GM19438 (cell line): ENCODE measurements around the gene RNF121.

Source experiments
- ATAC-seq: cut with Tn5 transposase; IDR thresholded peaks from one replicate; pipeline ENCODE4 v1.9.1; 2021; ENCODE audit warnings: low read depth; ENCODE audit not compliant: unreplicated experiment

Gene RNF121

DNA sequence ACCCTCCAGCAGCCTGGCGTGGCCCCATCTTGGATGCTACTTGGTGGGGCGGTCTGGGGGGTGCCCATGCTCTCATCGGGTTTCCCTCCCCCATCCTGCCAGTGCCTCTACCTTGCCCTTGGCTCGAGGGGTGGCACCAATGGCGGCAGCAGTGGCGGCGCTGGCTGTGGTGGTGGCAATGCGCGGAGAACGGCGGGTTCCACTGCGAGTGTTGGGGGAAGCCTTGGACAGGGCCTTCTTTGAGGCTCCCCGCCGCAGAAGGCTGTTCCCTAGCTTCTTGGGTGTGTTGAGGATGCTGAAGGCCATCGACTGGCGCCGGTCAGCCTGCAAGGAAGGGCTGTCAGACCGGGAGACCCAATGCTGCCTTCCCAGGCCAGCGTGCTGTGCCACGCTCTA, 74.9 kb downstream of the RNF121 start:
- ATAC-seq: no peak

DNA sequence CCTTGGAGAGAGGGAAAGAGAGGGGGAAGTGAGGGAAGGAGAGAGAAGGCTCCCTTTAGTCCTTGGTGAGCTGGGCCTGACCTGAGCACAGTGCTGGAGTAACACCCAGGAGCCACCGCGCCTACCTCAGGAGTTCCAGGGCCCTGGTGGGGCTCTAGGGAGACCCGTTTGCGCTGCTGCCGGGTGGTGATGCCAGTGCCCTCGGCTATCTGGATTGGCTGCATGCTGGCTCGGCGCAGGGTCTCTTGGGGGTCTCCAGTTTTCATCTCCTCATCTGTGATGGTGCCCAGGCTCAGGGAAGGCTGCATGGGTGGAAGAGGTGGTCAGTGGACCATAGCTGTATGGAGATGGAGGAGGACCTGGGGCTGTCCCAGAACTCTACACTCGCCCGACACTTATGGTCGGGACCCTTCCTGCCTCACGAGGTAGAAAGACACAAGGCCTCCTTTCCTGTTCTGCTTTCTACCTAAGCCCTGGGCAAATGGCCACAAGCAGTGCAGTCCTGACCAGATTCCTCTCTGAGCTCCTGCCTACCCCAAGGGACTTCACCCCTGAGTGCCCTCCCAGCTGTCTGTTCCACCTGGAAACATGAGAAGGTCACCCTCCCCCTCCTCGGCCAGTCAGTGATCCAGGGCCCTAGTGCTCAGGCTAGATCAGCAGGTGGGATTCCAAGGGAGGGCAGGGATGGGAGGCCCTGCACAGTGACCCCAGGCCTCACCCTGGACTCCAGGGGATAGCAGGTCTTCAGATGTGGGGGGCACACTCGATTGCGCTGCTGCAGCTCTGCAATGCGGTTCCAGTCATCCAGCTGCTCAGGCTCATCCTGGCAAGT, 75.9 kb downstream of the RNF121 start:
- ATAC-seq: no peak

- ATAC-seq: no peak
Measured at GRCh38 chr11:72005347-72006260, 76.8 kb downstream of the RNF121 start.

- ATAC-seq: no peak
Measured at GRCh38 chr11:72006309-72007088, 77.7 kb downstream of the RNF121 start.

DNA sequence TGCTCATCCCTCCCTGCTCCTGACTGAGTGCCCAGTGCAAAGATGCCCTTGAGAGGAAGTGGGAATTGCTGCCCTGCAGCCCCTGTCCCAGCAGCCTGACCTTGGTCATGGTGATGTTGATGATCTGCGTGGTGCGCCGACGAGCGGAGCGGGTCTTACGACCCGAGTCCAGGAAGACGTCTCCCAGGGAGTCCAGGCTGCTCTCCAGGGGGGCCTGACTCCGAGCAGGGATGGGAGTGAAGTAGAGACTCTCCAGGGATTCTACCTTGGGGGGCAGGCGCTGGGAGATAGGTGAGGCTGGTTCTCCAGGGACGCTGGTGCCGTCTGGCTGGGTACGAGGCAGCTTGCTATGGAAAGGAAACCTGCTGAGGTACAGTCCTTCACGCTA, 78.2 kb downstream of the RNF121 start:
- ATAC-seq: no peak

GRCh38 chr11:72007587-72007986, 78.7 kb downstream of the RNF121 start:
- no peak for ATAC-seq

DNA sequence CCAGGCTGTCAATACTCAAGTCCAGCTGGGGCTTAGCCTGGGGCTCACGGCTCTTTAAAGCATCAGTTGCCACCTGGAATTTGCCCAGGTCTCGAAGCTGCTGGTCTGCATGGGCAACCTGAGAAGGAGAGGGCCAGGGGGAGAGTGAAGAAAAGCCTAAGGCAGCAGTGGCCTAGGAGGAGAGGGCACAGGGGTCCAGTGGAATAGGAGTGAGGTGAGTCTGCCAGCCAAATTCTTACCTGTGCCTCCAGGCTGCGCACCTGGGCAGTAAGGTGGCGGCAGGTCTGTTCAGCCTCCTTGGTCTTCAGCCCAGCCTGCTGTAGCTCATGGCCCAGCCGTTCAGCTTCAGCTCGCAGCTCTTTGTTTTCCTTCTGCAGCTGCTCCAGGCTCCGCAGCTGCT, 79.9 kb downstream of the RNF121 start:
- no peak for ATAC-seq

- ATAC-seq: no peak
Measured at GRCh38 chr11:72009156-72009555, 80.3 kb downstream of the RNF121 start.

- ATAC-seq: no peak
Measured at GRCh38 chr11:72010529-72011233, 81.8 kb downstream of the RNF121 start.

DNA sequence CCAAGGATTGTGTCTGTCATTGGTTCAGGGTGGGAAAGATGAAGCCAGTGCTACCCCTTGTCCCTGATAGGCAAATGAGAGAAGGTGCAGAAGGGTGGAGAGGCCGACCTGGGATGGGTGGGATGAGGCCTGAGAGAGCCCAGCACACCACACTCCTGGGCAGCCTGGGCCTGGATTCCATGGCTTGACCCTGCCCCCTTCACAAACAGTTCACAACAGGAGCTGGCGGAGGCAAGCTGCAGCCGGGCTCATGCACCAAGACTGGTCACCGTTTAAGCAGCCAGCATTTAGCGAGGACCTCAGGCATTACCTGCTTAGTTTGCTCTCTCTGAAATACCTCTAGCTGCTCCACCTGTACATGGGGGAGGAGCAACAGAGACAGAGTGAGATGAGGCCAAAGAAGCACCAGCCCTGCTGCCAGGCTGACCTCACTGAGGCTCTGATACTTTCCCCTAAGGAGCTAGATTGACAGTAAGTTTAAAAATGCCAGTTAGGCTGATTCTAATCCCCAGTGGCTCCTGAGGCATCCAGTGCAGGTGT, 83.3 kb downstream of the RNF121 start:
- ATAC-seq: no peak

- ATAC-seq: no peak
Measured at GRCh38 chr11:72012897-72013721, 84.3 kb downstream of the RNF121 start.

DNA sequence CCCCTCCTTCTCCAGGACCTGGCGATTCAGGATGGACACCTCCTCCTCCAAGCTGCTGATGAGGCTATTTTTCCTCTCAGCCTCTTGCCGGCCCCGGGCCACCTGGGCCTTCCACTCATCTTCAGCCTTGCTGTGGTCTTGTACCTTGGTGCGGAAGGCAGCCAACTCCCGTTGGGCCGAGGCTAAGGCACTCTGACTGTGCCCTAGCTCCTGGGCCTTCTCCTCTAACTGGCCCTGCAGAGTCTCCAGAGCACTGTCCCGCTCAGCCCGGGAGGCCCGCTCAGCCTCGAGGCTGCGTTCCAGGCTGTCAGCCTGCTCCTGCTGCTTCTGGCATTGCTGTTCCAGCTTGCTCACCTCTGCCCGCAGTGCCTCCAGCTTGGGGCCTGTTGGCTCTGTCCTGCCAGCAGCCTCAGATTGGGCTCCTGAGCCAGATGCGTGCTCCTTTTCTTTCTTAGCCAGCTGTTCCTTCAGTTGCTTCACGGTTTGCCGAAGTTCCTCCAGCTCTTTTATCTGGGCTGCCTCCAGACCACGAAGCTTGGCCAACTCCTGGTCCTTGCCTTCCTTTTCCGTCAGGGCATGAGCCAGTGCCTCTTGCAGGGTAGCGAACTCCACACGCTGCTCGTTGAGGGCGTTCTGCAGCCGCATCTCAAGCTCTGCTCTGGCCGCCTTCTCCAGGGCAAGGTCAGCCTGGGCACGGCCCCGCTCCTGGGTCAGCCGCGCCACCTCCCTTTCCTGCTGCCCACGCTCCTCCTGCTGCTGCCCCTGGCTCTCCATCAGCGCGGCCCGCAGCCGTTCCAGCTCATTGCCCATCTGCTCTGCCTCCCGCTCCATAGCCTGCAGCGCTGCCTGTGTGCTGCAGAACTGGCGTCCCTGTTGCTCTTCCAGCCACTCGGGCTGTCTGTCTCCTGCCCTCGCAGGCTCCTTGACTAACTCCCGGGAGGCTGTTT, 85.2 kb downstream of the RNF121 start:
- no peak for ATAC-seq

GRCh38 chr11:72014761-72015320, 86.0 kb downstream of the RNF121 start:
- ATAC-seq: no peak

- no peak for ATAC-seq
Measured at GRCh38 chr11:72015511-72016061, 86.7 kb downstream of the RNF121 start.

DNA sequence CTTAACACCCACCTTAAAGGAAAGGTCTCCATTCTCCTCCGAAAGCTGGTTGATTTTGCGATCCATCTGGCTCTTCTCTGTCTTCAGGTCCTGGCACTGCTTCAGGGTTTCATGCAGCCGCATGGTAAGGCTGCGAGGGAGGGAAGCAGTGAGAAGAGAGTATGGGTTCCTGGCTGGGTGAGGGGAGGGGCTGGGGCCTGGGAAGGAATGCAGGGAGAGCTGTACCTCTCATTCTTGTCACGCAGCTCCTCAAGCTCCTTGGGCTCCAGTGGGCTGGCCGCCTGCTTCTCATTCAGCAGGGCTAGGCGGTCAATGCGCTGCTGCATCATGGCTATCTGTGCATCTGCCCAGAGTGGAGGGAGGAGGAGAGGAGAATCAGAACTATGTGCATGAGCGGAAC, 89.3 kb downstream of the RNF121 start:
- ATAC-seq: no peak

GRCh38 chr11:72023335-72023734, 94.5 kb downstream of the RNF121 start:
- no peak for ATAC-seq

GRCh38 chr11:72024069-72024754, 95.4 kb downstream of the RNF121 start:
- ATAC-seq: no peak
